GM12864 (cell line): Measurements from ENCODE around the gene DPH3.

Experiments used
- DNase-seq: peaks from one replicate; pipeline ENCODE4 v3.0.0-alpha.2; 2011; ENCODE audit warnings: low read depth
- H3K4me3 ChIP-seq: 2 replicates; pipeline ENCODE4 v1.5.1; 2011; ENCODE audit warnings: mild to moderate bottlenecking, low read depth, low read length, control low read depth
- TF ChIP-seq, protein P1 (sequence below): IDR thresholded peaks from 2 replicates; pipeline ENCODE4 v1.5.1; 2011; ENCODE audit warnings: low read depth, mild to moderate bottlenecking, moderate library complexity, low read length, control low read depth, inconsistent platforms; ENCODE audit errors: missing control alignments

Gene DPH3

DNA sequence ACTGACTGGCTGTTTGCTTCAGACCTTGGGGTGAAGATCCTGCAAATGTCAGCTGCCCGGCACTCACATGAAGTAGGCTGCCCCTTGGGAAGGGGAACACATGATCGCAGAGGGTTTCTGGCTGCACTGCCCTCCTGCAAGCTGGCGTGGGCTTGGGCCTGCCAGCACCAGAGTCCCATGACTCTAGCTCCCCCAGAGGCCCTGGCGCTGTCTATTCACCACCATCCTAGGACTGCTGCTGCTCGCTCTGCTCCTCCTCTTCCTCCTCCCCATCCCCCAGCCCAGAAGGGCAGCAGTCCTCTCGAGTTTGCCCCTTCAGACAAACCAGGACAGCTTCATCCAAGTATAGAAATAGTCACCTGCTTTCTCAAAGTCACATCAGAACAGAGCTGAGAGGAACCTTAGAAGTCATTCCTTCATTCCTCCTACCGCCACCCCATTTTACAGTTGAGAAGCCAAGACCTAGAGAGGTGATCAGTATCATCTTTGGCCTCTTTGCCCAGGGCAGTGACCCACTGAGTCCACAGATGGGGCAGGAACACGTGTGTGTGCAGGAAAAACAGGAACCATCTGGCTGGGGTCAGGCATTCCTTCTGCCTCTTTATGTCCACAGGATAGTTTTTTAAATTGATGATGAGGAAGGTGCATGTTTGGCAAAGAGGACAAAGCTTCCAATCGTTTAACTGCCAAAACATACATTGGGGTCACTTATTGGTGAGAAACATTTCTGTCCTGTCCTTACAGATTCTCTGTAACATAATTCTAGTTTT is 13.2 kb downstream of the DPH3 start:
- TF ChIP-seq, protein P1, sequence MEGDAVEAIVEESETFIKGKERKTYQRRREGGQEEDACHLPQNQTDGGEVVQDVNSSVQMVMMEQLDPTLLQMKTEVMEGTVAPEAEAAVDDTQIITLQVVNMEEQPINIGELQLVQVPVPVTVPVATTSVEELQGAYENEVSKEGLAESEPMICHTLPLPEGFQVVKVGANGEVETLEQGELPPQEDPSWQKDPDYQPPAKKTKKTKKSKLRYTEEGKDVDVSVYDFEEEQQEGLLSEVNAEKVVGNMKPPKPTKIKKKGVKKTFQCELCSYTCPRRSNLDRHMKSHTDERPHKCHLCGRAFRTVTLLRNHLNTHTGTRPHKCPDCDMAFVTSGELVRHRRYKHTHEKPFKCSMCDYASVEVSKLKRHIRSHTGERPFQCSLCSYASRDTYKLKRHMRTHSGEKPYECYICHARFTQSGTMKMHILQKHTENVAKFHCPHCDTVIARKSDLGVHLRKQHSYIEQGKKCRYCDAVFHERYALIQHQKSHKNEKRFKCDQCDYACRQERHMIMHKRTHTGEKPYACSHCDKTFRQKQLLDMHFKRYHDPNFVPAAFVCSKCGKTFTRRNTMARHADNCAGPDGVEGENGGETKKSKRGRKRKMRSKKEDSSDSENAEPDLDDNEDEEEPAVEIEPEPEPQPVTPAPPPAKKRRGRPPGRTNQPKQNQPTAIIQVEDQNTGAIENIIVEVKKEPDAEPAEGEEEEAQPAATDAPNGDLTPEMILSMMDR: no peak
- no peak for DNase-seq

DNA sequence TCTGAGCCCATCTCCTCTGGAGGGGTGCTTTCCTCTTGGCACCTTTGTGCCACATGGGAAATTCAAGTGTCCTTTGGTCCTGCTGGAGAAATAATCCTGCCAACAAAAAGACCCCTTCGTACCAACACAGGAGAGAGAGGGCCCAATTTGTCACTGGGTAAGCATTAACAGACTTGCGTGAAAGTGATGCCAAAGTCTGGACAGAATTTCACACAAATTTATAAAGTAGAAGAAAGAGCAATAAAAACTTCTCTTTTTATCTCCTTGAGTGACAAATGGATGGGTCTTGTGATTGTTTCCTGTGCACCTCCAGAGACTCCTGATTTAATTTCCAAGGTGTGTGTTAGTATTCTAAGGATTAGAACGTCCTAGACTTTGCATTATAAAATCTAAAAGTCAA is 14.9 kb downstream of the DPH3 start:
- no peak for DNase-seq
- no peak overlapping the region for H3K4me3 ChIP-seq

More for the DNA sequence above, 13.2 kb downstream of the DPH3 start:
- no peak overlapping the region for H3K4me3 ChIP-seq

DNA sequence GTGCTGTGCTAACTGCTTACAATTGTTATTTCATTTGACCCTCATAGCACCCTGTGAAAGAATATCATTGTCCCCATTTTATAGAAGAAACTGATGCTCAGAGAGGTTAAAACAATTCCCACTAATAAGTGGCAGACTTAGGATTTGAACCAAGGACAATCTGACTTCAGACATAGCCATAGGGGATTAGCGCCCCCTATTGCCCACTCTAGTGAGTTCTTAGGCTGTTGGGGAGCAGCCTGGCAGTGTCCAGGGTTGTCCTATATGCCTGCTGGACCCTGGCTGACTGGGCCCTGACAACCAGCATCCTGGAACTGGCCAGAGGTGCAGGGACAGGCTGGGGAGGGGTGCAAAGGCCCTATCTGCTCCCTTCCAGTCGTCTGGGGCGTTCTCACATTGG is 15.4 kb downstream of the DPH3 start:
- DNase-seq: no peak
- TF ChIP-seq, protein P1: peak; percentile 59

More for the DNA sequence above, 14.9 kb downstream of the DPH3 start:
- TF ChIP-seq, protein P1: no peak

DNA sequence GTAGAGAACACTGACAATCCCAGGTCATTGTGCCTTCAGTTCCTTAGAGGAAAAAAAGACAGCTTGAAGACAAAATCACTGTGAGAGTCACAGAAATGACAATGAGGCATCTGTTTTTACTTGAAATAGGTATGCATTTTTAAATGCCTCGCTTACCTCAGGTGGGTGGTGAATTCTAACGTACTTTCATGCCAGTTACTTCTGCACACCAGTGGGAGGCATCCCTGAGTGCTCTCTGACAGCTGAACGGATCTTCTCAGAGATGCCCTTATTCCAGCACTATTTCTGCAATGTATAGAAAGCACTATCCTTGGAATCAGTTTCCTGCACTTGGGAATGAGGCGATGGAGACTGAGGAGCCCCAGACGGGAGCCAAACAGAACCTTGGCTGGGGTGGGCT is 16.2 kb downstream of the DPH3 start:
- TF ChIP-seq, protein P1: no peak
- no peak for DNase-seq
- no peak overlapping the region for H3K4me3 ChIP-seq

More for the DNA sequence above, 15.4 kb downstream of the DPH3 start:
- H3K4me3 ChIP-seq: no peak overlapping the region

DNA sequence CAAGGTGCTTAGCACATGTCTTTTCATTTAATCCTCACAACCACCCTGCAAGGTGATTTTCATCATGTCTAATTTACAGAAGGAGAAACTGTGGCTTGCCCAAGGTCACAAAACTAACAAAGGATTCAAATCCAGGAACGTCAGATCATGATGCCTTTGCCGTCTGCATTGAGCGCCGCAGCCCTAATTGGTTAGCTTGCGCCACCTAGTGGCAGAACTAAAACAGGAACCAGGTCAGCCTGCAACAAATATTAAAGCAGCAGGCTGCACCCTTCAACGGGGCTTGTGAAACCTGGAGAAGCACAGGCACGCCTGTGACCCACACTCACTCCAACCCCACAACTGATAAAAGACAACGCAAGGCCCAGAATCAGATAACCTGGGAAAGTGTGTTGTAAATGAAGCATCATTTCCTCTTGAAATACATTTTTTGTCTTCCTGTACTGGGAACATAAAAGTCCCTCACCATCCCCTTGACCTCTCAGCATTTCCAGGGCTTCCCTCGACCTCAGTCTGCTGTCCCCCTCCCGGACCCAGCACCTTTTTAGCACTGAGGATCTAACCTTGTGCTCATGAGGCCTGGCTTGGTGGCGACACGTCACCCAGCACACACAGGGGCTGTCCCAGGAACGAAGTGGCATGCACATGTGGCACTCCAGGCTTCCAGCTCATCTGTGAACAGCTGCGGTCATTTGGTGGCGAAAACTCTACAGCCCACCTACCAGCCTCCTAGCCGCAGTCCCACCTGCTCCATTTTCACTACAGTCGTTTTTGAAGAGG is 17.3 kb downstream of the DPH3 start:
- TF ChIP-seq, protein P1: peak; percentile 95
- peak overlapping the region; percentile 4; the same call in 1 of the 2 replicates for H3K4me3 ChIP-seq
- DNase-seq: peak; percentile 53

DNA sequence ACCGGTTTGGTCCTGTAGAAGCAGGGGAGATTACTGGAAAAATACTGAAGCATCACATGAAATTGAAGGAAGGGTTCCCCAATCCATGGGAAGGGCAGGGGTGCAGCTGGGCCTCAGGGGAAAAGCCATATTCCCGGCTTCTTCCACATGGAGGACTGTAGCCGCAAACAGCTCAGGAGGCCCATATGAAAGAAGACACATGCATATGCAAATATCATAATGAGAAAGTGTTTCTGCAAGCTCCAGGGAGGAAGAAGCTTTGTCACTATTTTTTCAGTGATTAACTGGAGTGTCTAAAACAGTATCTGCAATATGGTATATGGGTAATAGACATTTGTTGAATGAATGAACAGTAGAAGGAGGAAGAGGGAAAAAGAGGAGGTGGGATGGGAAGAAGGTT is 19.1 kb downstream of the DPH3 start:
- DNase-seq: no peak
- H3K4me3 ChIP-seq: no peak overlapping the region
- TF ChIP-seq, protein P1: no peak
